ENCODE data around the gene ALK. TPM values are rescaled to one million over a fixed set of nuclear protein-coding genes. Genes with fewer than 3 reads are reported as not detected.

The ALK gene
- total RNA-seq, 1 donor from 2014 or later: not detected

GRCh38 chr2:29920130-29920577 lies 1.2 kb downstream of the ALK start:
- no peaks in the 10 kb centered on the region for H3K36me3 ChIP-seq
- no peaks in the 10 kb centered on the region for H3K9me3 ChIP-seq
- no peak overlapping the region for H3K27ac ChIP-seq
- H3K4me1 ChIP-seq: peaks cover 13% of the 10 kb centered on the region in 2 donors
- no peak for DNase-seq (ENCODE audit: low spot score in 2 of 2)
- intact Hi-C loops (cut with DNase I): no loop called here
- no peaks in the 10 kb centered on the region for H3K27me3 ChIP-seq
- H3K4me3 ChIP-seq: peak overlapping the region; percentile 45 to 59
- TF ChIP-seq CTCF (IDR thresholded peaks at IDR 0.05): no peak

- intact Hi-C loops (cut with DNase I): no loop called here
- no peak for TF ChIP-seq CTCF (IDR thresholded peaks at IDR 0.05)
- no peak for DNase-seq (ENCODE audit: low spot score in 2 of 2)
- Histone ChIP-seq H3K4me3 (no peak overlapping the region), H3K27ac (no peak overlapping the region), H3K36me3 (no peaks in the 10 kb centered on the region), H3K27me3 (no peaks in the 10 kb centered on the region), H3K4me1 (peaks cover 13% of the 10 kb centered on the region in 2 donors), H3K9me3 (no peaks in the 10 kb centered on the region)
These were observed 2.4 kb downstream of the ALK start for GRCh38 chr2:29918941-29919340.

GRCh38 chr2:29917781-29918180 lies 3.6 kb downstream of the ALK start:
- peaks cover 13% of the 10 kb centered on the region in 2 donors for H3K4me1 ChIP-seq
- no peaks in the 10 kb centered on the region for H3K36me3 ChIP-seq
- H3K27me3 ChIP-seq: no peaks in the 10 kb centered on the region
- intact Hi-C loops (cut with DNase I): no loop called here
- H3K4me3 ChIP-seq: no peak overlapping the region
- H3K9me3 ChIP-seq: no peaks in the 10 kb centered on the region
- no peak for TF ChIP-seq CTCF (IDR thresholded peaks at IDR 0.05)
- H3K27ac ChIP-seq: no peak overlapping the region
- DNase-seq (ENCODE audit: low spot score in 2 of 2): no peak

- no peaks in the 10 kb centered on the region for H3K36me3 ChIP-seq
- peaks cover 11 to 13% of the 10 kb centered on the region in 2 donors for H3K4me1 ChIP-seq
- H3K27me3 ChIP-seq: no peaks in the 10 kb centered on the region
- no peaks in the 10 kb centered on the region for H3K9me3 ChIP-seq
- no peak for TF ChIP-seq CTCF (IDR thresholded peaks at IDR 0.05)
- H3K4me3 ChIP-seq: no peak overlapping the region
- intact Hi-C loops (cut with DNase I): no loop called here
- DNase-seq (ENCODE audit: low spot score in 2 of 2): no peak
- H3K27ac ChIP-seq: no peak overlapping the region
These were observed 4.8 kb downstream of the ALK start for GRCh38 chr2:29916571-29916970.

GRCh38 chr2:29910960-29911359 lies 10.4 kb downstream of the ALK start:
- no peak overlapping the region for H3K27ac ChIP-seq
- TF ChIP-seq CTCF (IDR thresholded peaks at IDR 0.05): no peak
- intact Hi-C loops (cut with DNase I): no loop called here
- no peaks in the 10 kb centered on the region for H3K27me3 ChIP-seq
- H3K4me3 ChIP-seq: no peak overlapping the region
- no peak for DNase-seq (ENCODE audit: low spot score in 2 of 2)
- H3K9me3 ChIP-seq: no peaks in the 10 kb centered on the region
- no peaks in the 10 kb centered on the region for H3K36me3 ChIP-seq
- H3K4me1 ChIP-seq: no peaks in the 10 kb centered on the region

GRCh38 chr2:29910465-29910864 lies 10.9 kb downstream of the ALK start:
- no peaks in the 10 kb centered on the region for H3K9me3 ChIP-seq
- no peak overlapping the region for H3K4me3 ChIP-seq
- no peak for TF ChIP-seq CTCF (IDR thresholded peaks at IDR 0.05)

More at GRCh38 chr2:29910465-29910864, 10.9 kb downstream of the ALK start:
- Histone ChIP-seq H3K27ac (no peak overlapping the region), H3K27me3 (no peaks in the 10 kb centered on the region), H3K36me3 (no peaks in the 10 kb centered on the region), H3K4me1 (no peaks in the 10 kb centered on the region)
- DNase-seq (ENCODE audit: low spot score in 2 of 2): no peak
- intact Hi-C loops (cut with DNase I): no loop called here
